Pancreas (tissue), 10 donors: Measurements from ENCODE around the gene INSRR. TPM values are rescaled to one million over a fixed set of nuclear protein-coding genes. Genes with fewer than 3 reads are reported as not detected.
A peak's percentile ranks its signal among the peaks of the same experiment; 100 is the strongest.

Experiments
- ATAC-seq, 4 donors: fragments of 200-7000 bp; cut with Tn5 transposase; one replicate each; pipeline versions ENCODE4 v1.8.0 to v1.9.1; 2020; ENCODE audit warnings: mild to moderate bottlenecking in 4 of 4, moderate library complexity in 4 of 4
- DNase-seq, 6 donors: peaks; one replicate each; pipeline ENCODE4 v3.0.0-alpha.2; 2020
- FAIRE-seq: peaks from 2 replicates; lab custom pipeline; 2012; peaks lifted over from hg19 to GRCh38; lab: Jason Lieb, UNC
- H3K27ac ChIP-seq, 4 donors: fragments of 200-600 bp; sonication (generic); 1 replicate in 3 of 4; 2 replicates in 1 of 4; pipeline versions ENCODE4 v1.5.0 to v1.8.0; 2020
- H3K27me3 ChIP-seq, 4 donors: fragments of 200-600 bp; one replicate each; pipeline ENCODE4 v1.8.0; 2021
- H3K36me3 ChIP-seq, 3 donors: fragments of 200-600 bp; sonication (generic) in 1 of 3; one replicate each; pipeline versions ENCODE4 v1.5.0 to v1.8.0; 2020 to 2021
- H3K4me1 ChIP-seq, 3 donors: fragments of 200-600 bp; one replicate each; pipeline ENCODE4 v1.8.0; 2021
- H3K4me3 ChIP-seq, 4 donors: fragments of 200-600 bp; sonication (generic) in 2 of 4; one replicate each; pipeline versions ENCODE4 v1.5.0 to v1.8.0; 2020 to 2021
- H3K9me3 ChIP-seq, 4 donors: fragments of 200-600 bp; one replicate each; pipeline ENCODE4 v1.8.0; 2021
- WGBS, 2 donors: extraction: QIAGEN DNeasy Blood & Tissue Kit; methylation state at CpG; one replicate each; pipeline ENCODE4 v1.1.7; 2013; 5-methylcytosine and 5-hydroxymethylcytosine counted together
- intact Hi-C, 3 donors: fragments of 100-400 bp; cut with DNase I; formaldehyde crosslinking; loops; one replicate each; pipeline versions ENCODE4 v1.11.1 to v1.14.2; 2022
- polyA plus RNA-seq, 2 donors: library from polyadenylated mRNA; stranded (reverse); fragments of 200-250 nt; gene quantifications; one replicate each; pipeline ENCODE4 v1.2.3, GENCODE V29; 2013
- total RNA-seq, 6 donors: library from RNA; stranded (reverse); fragmentation: NEBNext Ultra II Directional in 4 of 6; extraction: Animal tissue kit (Norgen Biotek cat#: 25700) in 4 of 6; gene quantifications; one replicate each; pipeline versions ENCODE4 v1.2.1 to v1.2.4, GENCODE V29; 2021 to 2023
- TF ChIP-seq, protein P1 (sequence below), 4 donors: fragments of 200-600 bp; sonication (generic) in 3 of 4; IDR thresholded peaks; one replicate each; pipeline versions ENCODE4 v1.5.0 to v1.8.0; 2021; ENCODE audit warnings: antibody characterized with exemption in 4 of 4
- donor health status: healthy with polysubstance abuse.
- donor health status: DM: no; HTN: no; CAD: no; lungs with moderate emphysema.
- donor health status: DM: no; HTN: no; CAD: no.
- donor health status: control.
- donor health status: control.
- donor health status: Bipolar disorder and iron deficiency.
- donor health status: DM: yes; HTN: yes; CAD: no.
- donor health status: DM: no; HTN: no; CAD: no.
- donor health status: DM: no; HTN: no; CAD: no.
- donor health status: DM: yes; HTN: yes; CAD: no.

INSRR gene
- total and polyA plus RNA-seq, 8 donors = 0.03 to 0.99 (median 0.18) TPM

DNA sequence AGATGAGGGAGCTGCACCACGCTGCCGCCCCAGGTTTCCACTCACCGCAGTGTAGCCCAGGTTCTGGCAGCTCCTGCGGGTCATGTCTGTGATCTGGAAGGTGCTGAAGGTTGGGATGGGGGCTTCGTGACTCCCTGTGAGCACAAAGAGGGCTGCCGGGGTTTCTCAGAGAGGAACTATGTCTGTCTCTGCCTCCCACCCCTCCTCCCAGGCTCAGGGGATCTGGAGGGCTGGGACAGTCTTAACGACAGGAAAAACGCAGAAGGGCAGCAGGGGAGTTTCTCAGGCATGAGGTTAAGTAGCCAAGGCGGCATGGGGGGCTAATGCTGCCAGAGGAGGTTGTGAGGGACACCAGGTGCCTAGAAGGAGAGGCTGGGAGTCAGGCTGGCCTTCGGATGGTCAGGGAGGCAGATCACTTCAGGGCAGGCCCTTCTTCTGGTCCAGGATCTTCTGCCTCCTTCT lies 42.9 kb downstream of the INSRR start:
- TF ChIP-seq, protein P1, sequence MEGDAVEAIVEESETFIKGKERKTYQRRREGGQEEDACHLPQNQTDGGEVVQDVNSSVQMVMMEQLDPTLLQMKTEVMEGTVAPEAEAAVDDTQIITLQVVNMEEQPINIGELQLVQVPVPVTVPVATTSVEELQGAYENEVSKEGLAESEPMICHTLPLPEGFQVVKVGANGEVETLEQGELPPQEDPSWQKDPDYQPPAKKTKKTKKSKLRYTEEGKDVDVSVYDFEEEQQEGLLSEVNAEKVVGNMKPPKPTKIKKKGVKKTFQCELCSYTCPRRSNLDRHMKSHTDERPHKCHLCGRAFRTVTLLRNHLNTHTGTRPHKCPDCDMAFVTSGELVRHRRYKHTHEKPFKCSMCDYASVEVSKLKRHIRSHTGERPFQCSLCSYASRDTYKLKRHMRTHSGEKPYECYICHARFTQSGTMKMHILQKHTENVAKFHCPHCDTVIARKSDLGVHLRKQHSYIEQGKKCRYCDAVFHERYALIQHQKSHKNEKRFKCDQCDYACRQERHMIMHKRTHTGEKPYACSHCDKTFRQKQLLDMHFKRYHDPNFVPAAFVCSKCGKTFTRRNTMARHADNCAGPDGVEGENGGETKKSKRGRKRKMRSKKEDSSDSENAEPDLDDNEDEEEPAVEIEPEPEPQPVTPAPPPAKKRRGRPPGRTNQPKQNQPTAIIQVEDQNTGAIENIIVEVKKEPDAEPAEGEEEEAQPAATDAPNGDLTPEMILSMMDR (IDR thresholded peaks at IDR 0.05) = no peak
- ATAC-seq (no peak), FAIRE-seq (no peak), DNase-seq (no peak)
- 59 to 64% methylated on average over 10 of the region's 10 CpGs for WGBS, 2 donors
- Histone ChIP-seq H3K4me3 (peak overlapping the region in 1 of 4 donors; percentile 18), H3K4me1 (peaks cover 0 to 6% (median 3%) of the 10 kb centered on the region in 3 donors), H3K27me3 (no peaks in the 10 kb centered on the region), H3K9me3 (no peaks in the 10 kb centered on the region), H3K27ac (peak overlapping the region in 2 of 4 donors; percentile 0 to 15), H3K36me3 (no peaks in the 10 kb centered on the region)
- intact Hi-C loops = no loop called here

DNA sequence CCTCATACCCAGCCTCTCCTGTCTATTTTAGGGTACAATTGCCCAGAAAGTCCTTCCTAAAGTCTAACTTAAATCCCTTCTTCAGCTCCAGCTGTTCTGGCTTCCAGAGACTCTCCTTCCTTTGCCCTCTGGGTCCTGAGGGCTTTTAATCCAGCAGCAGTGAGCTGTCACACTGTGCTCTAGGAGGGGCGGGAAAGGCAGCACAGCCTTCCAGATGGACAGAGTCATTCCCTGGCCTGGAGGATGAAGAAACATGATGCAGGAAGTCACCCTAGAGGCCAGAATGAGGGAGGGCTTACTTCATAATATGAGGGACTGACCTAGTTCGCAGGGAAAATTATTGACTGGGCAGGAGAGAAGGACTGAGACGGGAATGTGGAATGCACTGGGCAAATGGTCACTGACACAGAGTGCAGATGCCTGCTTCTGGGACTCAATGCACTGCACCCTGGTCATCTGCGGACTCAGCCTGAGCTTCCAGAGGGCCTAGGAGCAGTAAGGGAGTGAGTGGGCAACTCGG lies 43.5 kb downstream of the INSRR start:
- intact Hi-C loops = no loop called here
- peaks cover 0 to 6% (median 3%) of the 10 kb centered on the region in 3 donors for H3K4me1 ChIP-seq
- H3K27me3 ChIP-seq = no peaks in the 10 kb centered on the region
- no peaks in the 10 kb centered on the region for H3K9me3 ChIP-seq
- no peak for FAIRE-seq
- TF ChIP-seq, protein P1 (IDR thresholded peaks at IDR 0.05) = no peak
- DNase-seq = peak in 1 of 6 donors; percentile 22
- H3K27ac ChIP-seq = no peak overlapping the region
- peak overlapping the region in 1 of 4 donors; percentile 18 for H3K4me3 ChIP-seq
- ATAC-seq = peak in 3 of 4 donors; percentile 32 to 36 (median 35)
- H3K36me3 ChIP-seq = no peaks in the 10 kb centered on the region
- WGBS, 2 donors = 57 to 63% methylated on average over 5 of the region's 5 CpGs

DNA sequence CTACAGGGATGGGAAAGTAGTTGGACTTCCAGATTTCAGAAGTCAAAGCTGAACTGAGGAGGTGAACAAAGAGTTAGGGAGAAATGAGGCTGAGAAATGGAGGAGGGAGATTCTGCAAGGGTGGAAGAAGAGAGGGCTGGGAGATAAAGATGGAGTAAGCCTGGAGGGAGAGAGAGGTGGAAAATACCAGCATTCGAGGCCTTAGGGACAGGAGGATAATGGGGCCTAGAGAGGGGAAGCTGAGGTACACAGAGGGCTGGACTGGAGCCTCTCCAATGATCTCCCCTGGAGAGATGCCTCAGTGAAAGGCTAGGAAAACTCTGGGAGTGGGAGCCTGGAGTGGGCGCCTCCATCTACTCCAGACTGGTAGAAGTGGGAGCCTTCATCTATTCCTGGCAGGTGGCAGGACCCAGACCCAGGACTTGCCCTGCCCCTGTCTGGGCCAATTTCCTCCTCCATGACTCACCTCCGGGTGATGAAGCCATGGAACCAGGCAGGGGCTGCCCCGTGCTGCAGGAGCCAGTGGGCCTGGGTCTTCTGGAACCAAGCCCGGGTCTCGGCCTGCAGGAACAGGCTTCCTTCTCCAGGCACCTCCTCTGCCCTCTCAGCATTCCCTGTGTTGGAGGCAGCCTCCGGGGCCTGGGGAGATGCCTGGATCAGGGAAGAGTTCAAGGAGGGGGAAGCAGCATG lies 44.2 kb downstream of the INSRR start:
- no peak overlapping the region for H3K27ac ChIP-seq
- peaks cover 0 to 6% (median 3%) of the 10 kb centered on the region in 3 donors for H3K4me1 ChIP-seq
- TF ChIP-seq, protein P1 (IDR thresholded peaks at IDR 0.05) = no peak
- intact Hi-C loops = no loop called here
- H3K36me3 ChIP-seq = no peaks in the 10 kb centered on the region
- ATAC-seq = peak in 1 of 4 donors; percentile 13
- no peak overlapping the region for H3K4me3 ChIP-seq
- no peak for FAIRE-seq
- no peaks in the 10 kb centered on the region for H3K27me3 ChIP-seq
- WGBS, 2 donors = 84% methylated on average over 7 of the region's 7 CpGs
- DNase-seq = no peak
- no peaks in the 10 kb centered on the region for H3K9me3 ChIP-seq

DNA sequence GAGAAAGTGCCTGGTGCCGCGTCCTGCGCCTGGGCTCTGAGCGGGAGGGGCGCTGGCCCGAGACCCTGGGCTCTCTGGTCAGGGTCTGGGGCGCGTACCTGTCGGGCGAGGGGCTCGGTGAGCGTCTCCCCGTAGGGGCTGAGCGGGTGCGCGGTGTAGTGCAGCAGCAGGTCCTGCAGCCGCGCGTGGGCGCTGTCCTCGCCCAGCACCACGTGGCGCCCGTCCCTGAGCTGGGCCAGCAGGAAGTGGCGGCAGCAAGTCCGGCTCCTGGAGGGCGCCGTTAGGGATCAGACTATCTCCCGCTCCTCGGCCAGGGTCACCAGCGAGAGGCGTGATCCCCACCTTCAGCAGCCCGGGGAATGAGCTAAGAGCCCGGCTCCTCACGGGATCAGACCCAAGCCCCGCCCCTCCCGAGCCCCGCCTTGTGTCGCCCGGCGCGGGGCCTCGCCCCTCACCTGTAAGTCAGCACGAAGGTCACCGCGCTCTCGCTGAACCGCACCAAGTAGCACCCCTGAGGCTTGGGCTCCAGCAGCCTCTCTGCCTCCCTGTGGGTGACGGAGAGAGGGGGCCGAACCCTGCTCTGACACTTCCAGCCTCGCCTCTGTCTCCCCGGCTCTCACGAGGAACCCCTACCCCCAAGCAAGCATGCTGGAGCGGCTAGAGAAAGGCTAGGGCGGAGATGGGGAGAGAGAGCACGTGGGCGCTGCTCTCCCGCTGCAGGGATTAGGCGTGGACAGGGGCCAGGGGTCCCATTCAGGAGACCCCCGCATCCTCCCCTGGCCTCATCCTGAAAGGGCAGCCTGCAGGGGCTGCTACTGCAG lies 45.0 kb downstream of the INSRR start:
- DNase-seq = peak; percentile 51 to 88 (median 70)
- Histone ChIP-seq H3K4me3 (peak overlapping the region; percentile 20 to 42 (median 30)), H3K27me3 (no peaks in the 10 kb centered on the region), H3K27ac (no peak overlapping the region), H3K36me3 (no peaks in the 10 kb centered on the region), H3K9me3 (no peaks in the 10 kb centered on the region), H3K4me1 (peaks cover 0 to 6% (median 3%) of the 10 kb centered on the region in 3 donors)
- no peak for FAIRE-seq
- intact Hi-C loops = no loop called here
- WGBS, 2 donors = 13 to 18% methylated on average over 52 to 60 of the region's 60 CpGs
- TF ChIP-seq, protein P1 (IDR thresholded peaks at IDR 0.05) = peak; percentile 35 to 45 (median 38)
- ATAC-seq = peak; percentile 90 to 92 (median 92)
